Fibroblast of lung (primary cell): ENCODE measurements around the gene MAP3K9.

Experiments
- EZH2 ChIP-seq: IDR thresholded peaks from 2 replicates; pipeline ENCODE4 v1.5.1; 2012; ENCODE audit warnings: low read length, control low read depth, mild to moderate bottlenecking; ENCODE audit errors: missing control alignments
- TF ChIP-seq, protein P1 (sequence below), 2 donors: IDR thresholded peaks in 1 of 2; conservative IDR thresholded peaks in 1 of 2; 1 replicate in 1 of 2; 2 replicates in 1 of 2; pipeline ENCODE4 v1.5.1; 2011 to 2012; ENCODE audit warnings: low read length in 2 of 2, control low read depth in 1 of 2, inconsistent platforms in 1 of 2, low read depth in 1 of 2, mild to moderate bottlenecking in 1 of 2

- TF ChIP-seq, protein P1, sequence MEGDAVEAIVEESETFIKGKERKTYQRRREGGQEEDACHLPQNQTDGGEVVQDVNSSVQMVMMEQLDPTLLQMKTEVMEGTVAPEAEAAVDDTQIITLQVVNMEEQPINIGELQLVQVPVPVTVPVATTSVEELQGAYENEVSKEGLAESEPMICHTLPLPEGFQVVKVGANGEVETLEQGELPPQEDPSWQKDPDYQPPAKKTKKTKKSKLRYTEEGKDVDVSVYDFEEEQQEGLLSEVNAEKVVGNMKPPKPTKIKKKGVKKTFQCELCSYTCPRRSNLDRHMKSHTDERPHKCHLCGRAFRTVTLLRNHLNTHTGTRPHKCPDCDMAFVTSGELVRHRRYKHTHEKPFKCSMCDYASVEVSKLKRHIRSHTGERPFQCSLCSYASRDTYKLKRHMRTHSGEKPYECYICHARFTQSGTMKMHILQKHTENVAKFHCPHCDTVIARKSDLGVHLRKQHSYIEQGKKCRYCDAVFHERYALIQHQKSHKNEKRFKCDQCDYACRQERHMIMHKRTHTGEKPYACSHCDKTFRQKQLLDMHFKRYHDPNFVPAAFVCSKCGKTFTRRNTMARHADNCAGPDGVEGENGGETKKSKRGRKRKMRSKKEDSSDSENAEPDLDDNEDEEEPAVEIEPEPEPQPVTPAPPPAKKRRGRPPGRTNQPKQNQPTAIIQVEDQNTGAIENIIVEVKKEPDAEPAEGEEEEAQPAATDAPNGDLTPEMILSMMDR (conservative IDR thresholded peaks at IDR 0.05 in 1 of 2, IDR thresholded peaks at IDR 0.05 in 1 of 2; ENCODE audit: low read depth in 1 of 2, low read length in 2 of 2): no peak
- TF ChIP-seq EZH2: no peak
Measured at GRCh38 chr14:70697701-70698100, 111.6 kb downstream of the MAP3K9 start.
